ENCODE measurements around the gene PRSS2.
A peak's percentile ranks its signal among the peaks of the same experiment; 100 is the strongest.

The PRSS2 gene

GRCh38 chr7:142806022-142806356 is 35.2 kb downstream of the PRSS2 start:
- Histone ChIP-seq H3K27me3 (ENCODE audit: low read depth, low read length) (no peaks in the 10 kb centered on the region), H3K27ac (ENCODE audit: low read length) (no peak overlapping the region), H3K4me1 (ENCODE audit: control insufficient read depth in 1 of 2, insufficient read depth in 2 of 2, low read length in 2 of 2) (no peaks in the 10 kb centered on the region), H3K4me3 (ENCODE audit: low read depth in 1 of 2, low read length in 2 of 2) (no peak overlapping the region), H3K36me3 (ENCODE audit: control insufficient read depth in 1 of 2, insufficient read depth in 2 of 2, low read length in 2 of 2) (no peaks in the 10 kb centered on the region), H3K9me3 (ENCODE audit: control insufficient read depth in 1 of 2, low read length in 2 of 2) (no peaks in the 10 kb centered on the region)

DNA sequence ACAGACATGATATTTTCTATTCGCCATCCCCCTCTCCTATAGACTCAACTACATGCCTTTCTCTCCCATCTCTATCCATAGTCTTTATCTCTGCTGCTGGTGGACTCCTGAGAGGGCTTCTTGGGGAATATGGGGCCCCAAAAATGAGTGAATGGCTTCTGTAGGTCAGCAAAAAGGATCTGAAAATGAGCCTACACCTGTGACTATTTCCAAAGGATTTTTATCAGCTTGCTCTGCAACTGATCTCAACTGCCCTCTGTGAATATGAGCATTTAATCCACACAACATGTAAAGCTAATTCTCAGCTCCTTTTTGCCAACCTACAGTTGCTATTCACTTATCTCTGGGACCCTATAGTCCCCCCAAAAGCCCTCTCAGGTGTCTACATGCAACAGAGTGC is 36.2 kb downstream of the PRSS2 start:
- no peaks in the 10 kb centered on the region for H3K36me3 ChIP-seq (ENCODE audit: control insufficient read depth in 1 of 2, insufficient read depth in 2 of 2, low read length in 2 of 2)
- no peaks in the 10 kb centered on the region for H3K27me3 ChIP-seq (ENCODE audit: low read depth, low read length)
- H3K27ac ChIP-seq (ENCODE audit: low read length), result peak overlapping the region; percentile 13
- no peaks in the 10 kb centered on the region for H3K4me1 ChIP-seq (ENCODE audit: control insufficient read depth in 1 of 2, insufficient read depth in 2 of 2, low read length in 2 of 2)
- H3K4me3 ChIP-seq (ENCODE audit: low read depth in 1 of 2, low read length in 2 of 2), result no peak overlapping the region
- H3K9me3 ChIP-seq (ENCODE audit: control insufficient read depth in 1 of 2, low read length in 2 of 2), result no peaks in the 10 kb centered on the region

DNA sequence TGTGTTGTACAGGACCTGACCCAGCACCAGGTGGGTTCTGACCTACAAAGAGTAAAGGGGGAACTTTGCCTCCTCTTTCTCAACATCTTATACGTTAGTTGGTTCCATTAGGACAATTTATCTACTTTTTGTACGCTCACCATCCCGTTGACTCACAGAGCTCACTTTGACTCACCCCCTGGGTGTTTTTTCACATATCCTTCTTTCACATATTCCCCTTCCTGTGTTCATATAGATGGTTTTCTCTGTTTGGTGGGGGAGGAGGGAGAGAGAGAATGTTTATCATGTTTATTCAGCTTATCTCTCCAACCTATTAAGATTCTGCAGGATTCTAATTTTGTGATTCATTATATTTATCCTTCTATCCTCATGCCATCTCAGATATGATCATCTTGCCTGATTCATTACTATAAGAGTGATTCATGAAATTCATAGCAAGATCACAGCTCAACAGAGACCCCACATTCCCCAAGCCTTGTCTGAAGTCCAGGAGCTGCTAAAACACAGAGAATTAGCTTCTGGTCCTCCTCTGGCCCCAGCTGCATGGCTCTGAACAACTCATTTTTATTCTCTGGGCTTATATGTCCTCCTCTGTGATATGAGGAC is 37.2 kb downstream of the PRSS2 start:
- H3K9me3 ChIP-seq (ENCODE audit: control insufficient read depth in 1 of 2, low read length in 2 of 2), result no peaks in the 10 kb centered on the region
- no peak overlapping the region for H3K4me3 ChIP-seq (ENCODE audit: low read depth in 1 of 2, low read length in 2 of 2)
- H3K27me3 ChIP-seq (ENCODE audit: low read depth, low read length), result peaks cover 4% of the 10 kb centered on the region
- peak overlapping the region; percentile 48 for H3K27ac ChIP-seq (ENCODE audit: low read length)
- H3K36me3 ChIP-seq (ENCODE audit: control insufficient read depth in 1 of 2, insufficient read depth in 2 of 2, low read length in 2 of 2), result no peaks in the 10 kb centered on the region
- H3K4me1 ChIP-seq (ENCODE audit: control insufficient read depth in 1 of 2, insufficient read depth in 2 of 2, low read length in 2 of 2), result no peaks in the 10 kb centered on the region

- Histone ChIP-seq H3K4me3 (ENCODE audit: low read depth in 1 of 2, low read length in 2 of 2) (no peak overlapping the region), H3K9me3 (ENCODE audit: control insufficient read depth in 1 of 2, low read length in 2 of 2) (no peaks in the 10 kb centered on the region), H3K27ac (ENCODE audit: low read length) (peak overlapping the region; percentile 48), H3K4me1 (ENCODE audit: control insufficient read depth in 1 of 2, insufficient read depth in 2 of 2, low read length in 2 of 2) (no peaks in the 10 kb centered on the region), H3K27me3 (ENCODE audit: low read depth, low read length) (peaks cover 5% of the 10 kb centered on the region), H3K36me3 (ENCODE audit: control insufficient read depth in 1 of 2, insufficient read depth in 2 of 2, low read length in 2 of 2) (no peaks in the 10 kb centered on the region)
Measured at GRCh38 chr7:142808461-142808801, 37.7 kb downstream of the PRSS2 start.

DNA sequence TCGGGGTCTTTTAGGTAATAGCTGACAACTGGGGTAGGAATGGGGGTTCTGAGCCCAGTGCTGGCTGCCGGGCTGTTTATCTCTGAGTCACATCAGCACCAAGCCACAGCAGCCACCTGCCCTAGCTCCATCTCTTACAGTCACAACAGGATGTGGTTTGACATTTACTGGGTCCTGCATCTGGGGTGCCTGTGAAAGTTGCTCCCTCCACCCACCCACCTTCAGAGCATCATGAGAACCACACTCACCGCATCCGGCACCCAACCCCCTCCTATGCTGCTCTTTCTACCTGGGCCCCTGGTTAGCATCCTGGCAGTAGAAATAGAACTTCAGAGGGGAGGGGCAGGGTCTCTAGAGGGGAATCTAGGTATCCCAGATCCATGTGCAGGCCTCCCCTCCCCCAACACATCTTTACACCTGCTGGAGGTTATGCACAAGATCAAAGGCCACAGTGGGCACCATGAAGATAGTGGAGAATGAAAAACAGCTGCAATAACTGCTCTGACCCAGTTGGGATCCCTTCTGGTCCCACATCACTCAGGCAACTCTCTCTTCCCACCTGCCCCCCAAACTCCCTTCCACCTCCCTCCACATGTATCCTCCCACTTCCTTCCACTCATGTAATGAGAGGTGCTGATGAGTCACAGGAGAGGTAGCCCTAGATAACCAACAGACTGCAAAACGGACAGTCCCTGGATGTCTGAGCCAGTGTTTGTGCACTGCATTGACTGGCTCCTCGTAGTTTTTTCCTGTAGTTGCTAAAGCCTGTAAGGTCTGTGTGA is 38.2 kb downstream of the PRSS2 start:
- H3K27me3 ChIP-seq (ENCODE audit: low read depth, low read length), result peaks cover 5% of the 10 kb centered on the region
- H3K4me3 ChIP-seq (ENCODE audit: low read depth in 1 of 2, low read length in 2 of 2), result no peak overlapping the region
- no peaks in the 10 kb centered on the region for H3K36me3 ChIP-seq (ENCODE audit: control insufficient read depth in 1 of 2, insufficient read depth in 2 of 2, low read length in 2 of 2)
- no peaks in the 10 kb centered on the region for H3K9me3 ChIP-seq (ENCODE audit: control insufficient read depth in 1 of 2, low read length in 2 of 2)
- H3K4me1 ChIP-seq (ENCODE audit: control insufficient read depth in 1 of 2, insufficient read depth in 2 of 2, low read length in 2 of 2), result no peaks in the 10 kb centered on the region
- H3K27ac ChIP-seq (ENCODE audit: low read length), result no peak overlapping the region

GRCh38 chr7:142809671-142810070 is 38.9 kb downstream of the PRSS2 start:
- Histone ChIP-seq H3K27ac (ENCODE audit: low read length) (no peak overlapping the region), H3K9me3 (ENCODE audit: control insufficient read depth in 1 of 2, low read length in 2 of 2) (no peaks in the 10 kb centered on the region), H3K36me3 (ENCODE audit: control insufficient read depth in 1 of 2, insufficient read depth in 2 of 2, low read length in 2 of 2) (no peaks in the 10 kb centered on the region), H3K4me3 (ENCODE audit: low read depth in 1 of 2, low read length in 2 of 2) (no peak overlapping the region), H3K4me1 (ENCODE audit: control insufficient read depth in 1 of 2, insufficient read depth in 2 of 2, low read length in 2 of 2) (no peaks in the 10 kb centered on the region), H3K27me3 (ENCODE audit: low read depth, low read length) (peaks cover 5% of the 10 kb centered on the region)

DNA sequence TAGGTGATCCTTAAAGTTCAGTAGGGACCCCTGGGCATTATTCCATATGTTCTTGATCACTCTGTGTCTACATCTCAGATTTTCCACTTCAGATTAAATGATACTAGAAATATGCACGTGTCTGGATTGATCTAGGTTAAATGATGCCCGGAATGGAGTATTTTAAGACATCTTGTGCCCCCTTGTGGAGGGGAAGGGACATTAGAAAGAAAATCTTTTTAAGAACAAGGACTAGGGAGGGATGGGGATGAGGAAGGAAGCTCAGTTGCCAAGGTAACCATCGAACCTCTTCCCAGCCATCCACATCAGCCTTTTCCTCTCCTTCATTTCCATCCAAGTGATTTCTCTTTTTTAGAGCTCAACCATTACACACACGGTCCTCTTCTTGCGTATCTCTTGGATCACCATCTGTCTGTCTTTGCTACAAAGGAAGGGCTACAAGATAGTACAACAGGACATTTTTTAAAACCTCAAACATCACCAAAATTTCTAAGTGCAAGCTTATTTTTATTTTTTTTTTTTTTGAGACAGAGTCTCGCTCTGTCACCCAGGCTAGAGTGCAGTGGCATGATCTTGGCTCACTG is 40.5 kb downstream of the PRSS2 start:
- peaks cover 5% of the 10 kb centered on the region for H3K27me3 ChIP-seq (ENCODE audit: low read depth, low read length)

DNA sequence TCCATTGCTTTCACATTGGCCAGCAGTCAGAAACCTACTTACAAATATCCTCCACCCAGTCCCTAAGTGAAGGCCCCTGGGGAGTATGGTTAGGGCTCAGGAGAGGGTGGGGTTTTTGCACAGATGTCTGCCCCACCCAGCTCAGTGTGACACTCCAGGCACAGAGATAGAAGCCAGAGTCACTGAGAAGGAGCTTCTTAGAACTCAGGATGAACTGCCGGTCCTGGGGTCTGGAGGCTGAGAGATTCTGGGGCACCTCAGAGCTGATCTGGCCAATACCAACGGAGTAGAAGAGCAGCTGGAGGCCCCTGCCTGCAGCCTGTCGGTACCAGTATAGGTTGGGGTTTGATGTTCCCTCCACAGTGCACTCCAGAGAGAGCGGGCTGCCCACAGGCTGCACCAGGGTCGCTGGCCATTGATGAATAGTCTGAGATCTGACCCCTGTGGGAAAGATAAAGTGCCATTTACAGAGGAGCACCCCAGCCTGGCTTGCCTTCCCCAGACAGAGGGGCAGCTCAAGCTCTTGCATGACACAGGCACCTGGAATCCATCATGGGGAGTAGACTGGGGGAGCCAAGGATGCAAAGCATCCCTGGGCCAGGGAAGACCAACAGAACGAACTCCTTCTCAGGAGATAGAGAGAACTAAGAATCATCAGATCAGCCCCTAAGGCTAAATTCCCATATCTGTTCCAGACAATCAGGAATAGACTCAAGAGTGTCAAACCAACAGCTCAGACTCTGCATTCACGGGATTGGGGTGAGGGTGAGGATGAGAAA is 41.9 kb downstream of the PRSS2 start:
- Histone ChIP-seq H3K4me1 (ENCODE audit: control insufficient read depth in 1 of 2, insufficient read depth in 2 of 2, low read length in 2 of 2) (no peaks in the 10 kb centered on the region), H3K27me3 (ENCODE audit: low read depth, low read length) (peaks cover 5% of the 10 kb centered on the region), H3K36me3 (ENCODE audit: control insufficient read depth in 1 of 2, insufficient read depth in 2 of 2, low read length in 2 of 2) (no peaks in the 10 kb centered on the region), H3K4me3 (ENCODE audit: low read depth in 1 of 2, low read length in 2 of 2) (no peak overlapping the region), H3K9me3 (ENCODE audit: control insufficient read depth in 1 of 2, low read length in 2 of 2) (no peaks in the 10 kb centered on the region), H3K27ac (ENCODE audit: low read length) (no peak overlapping the region)

More for the DNA sequence above, 40.5 kb downstream of the PRSS2 start:
- no peaks in the 10 kb centered on the region for H3K4me1 ChIP-seq (ENCODE audit: control insufficient read depth in 1 of 2, insufficient read depth in 2 of 2, low read length in 2 of 2)
- no peak overlapping the region for H3K4me3 ChIP-seq (ENCODE audit: low read depth in 1 of 2, low read length in 2 of 2)
- no peaks in the 10 kb centered on the region for H3K36me3 ChIP-seq (ENCODE audit: control insufficient read depth in 1 of 2, insufficient read depth in 2 of 2, low read length in 2 of 2)
- no peaks in the 10 kb centered on the region for H3K9me3 ChIP-seq (ENCODE audit: control insufficient read depth in 1 of 2, low read length in 2 of 2)
- no peak overlapping the region for H3K27ac ChIP-seq (ENCODE audit: low read length)

DNA sequence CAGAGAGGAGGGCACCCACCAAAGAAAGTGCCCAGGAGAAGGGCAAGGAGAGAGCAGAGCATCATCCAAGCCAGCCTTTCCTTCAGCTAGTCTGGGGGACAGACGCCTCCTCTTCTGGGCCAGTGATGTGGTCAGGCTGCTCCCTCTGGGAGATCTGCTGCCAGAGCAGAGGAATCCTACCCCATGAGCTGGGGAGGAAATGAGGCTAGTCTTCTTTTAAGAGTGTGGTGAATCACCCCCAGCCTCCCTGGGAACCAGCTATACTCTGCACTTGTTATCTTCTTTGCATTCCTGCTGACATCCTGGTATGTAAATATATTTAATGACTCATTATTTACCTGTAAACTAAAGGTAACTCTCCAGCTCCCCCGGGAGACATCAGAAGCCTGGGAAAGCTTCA is 42.5 kb downstream of the PRSS2 start:
- Histone ChIP-seq H3K4me1 (ENCODE audit: control insufficient read depth in 1 of 2, insufficient read depth in 2 of 2, low read length in 2 of 2) (no peaks in the 10 kb centered on the region), H3K36me3 (ENCODE audit: control insufficient read depth in 1 of 2, insufficient read depth in 2 of 2, low read length in 2 of 2) (no peaks in the 10 kb centered on the region), H3K9me3 (ENCODE audit: control insufficient read depth in 1 of 2, low read length in 2 of 2) (no peaks in the 10 kb centered on the region), H3K27ac (ENCODE audit: low read length) (no peak overlapping the region), H3K4me3 (ENCODE audit: low read depth in 1 of 2, low read length in 2 of 2) (no peak overlapping the region), H3K27me3 (ENCODE audit: low read depth, low read length) (peaks cover 5% of the 10 kb centered on the region)

DNA sequence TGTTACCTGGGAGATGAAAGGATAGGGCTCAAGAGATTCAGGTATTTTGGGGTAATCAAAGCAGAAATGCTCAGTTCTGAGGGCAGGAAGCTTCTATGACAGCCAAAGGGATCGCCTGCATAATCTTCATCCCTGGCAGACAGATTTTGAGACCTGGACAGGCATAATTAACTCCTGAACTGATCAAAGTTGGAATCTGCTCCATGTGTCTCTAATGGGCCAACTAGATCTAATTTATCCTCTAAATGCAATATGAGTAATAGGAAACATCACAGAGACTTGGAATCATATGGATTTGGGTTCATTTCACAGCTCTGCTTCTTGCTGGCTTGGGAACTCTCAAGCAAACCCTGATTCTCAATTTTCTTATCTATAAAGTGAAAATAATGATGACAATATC is 42.9 kb downstream of the PRSS2 start:
- Histone ChIP-seq H3K4me3 (ENCODE audit: low read depth in 1 of 2, low read length in 2 of 2) (no peak overlapping the region), H3K27ac (ENCODE audit: low read length) (no peak overlapping the region), H3K4me1 (ENCODE audit: control insufficient read depth in 1 of 2, insufficient read depth in 2 of 2, low read length in 2 of 2) (no peaks in the 10 kb centered on the region), H3K36me3 (ENCODE audit: control insufficient read depth in 1 of 2, insufficient read depth in 2 of 2, low read length in 2 of 2) (no peaks in the 10 kb centered on the region), H3K9me3 (ENCODE audit: control insufficient read depth in 1 of 2, low read length in 2 of 2) (no peaks in the 10 kb centered on the region), H3K27me3 (ENCODE audit: low read depth, low read length) (peaks cover 5% of the 10 kb centered on the region)

GRCh38 chr7:142814451-142814850 is 43.7 kb downstream of the PRSS2 start:
- Histone ChIP-seq H3K4me1 (ENCODE audit: control insufficient read depth in 1 of 2, insufficient read depth in 2 of 2, low read length in 2 of 2) (no peaks in the 10 kb centered on the region), H3K4me3 (ENCODE audit: low read depth in 1 of 2, low read length in 2 of 2) (no peak overlapping the region), H3K9me3 (ENCODE audit: control insufficient read depth in 1 of 2, low read length in 2 of 2) (no peaks in the 10 kb centered on the region), H3K27ac (ENCODE audit: low read length) (no peak overlapping the region), H3K27me3 (ENCODE audit: low read depth, low read length) (peaks cover 5% of the 10 kb centered on the region), H3K36me3 (ENCODE audit: control insufficient read depth in 1 of 2, insufficient read depth in 2 of 2, low read length in 2 of 2) (no peaks in the 10 kb centered on the region)
